Adrenal gland (tissue), 12 donors: ENCODE results near the gene ZFYVE21. TPM values are rescaled to one million over a fixed set of nuclear protein-coding genes. Genes with fewer than 3 reads are reported as not detected.
A peak's percentile ranks its signal among the peaks of the same experiment; 100 is the strongest.

ENCODE experiments used
- DNase-seq, 7 donors: peaks; one replicate each; pipeline ENCODE4 v3.0.0-alpha.2; 2019 to 2020
- H3K27ac ChIP-seq, 5 donors: fragments of 200-600 bp; sonication (generic) in 4 of 5; 1 replicate in 3 of 5; 2 replicates in 2 of 5; pipeline versions ENCODE4 v1.5.1 to v1.8.0; 2016 to 2020; ENCODE audit warnings: mild to moderate bottlenecking in 1 of 5
- H3K27me3 ChIP-seq: fragments of 200-600 bp; 2 replicates; pipeline ENCODE4 v1.8.0; 2021
- H3K36me3 ChIP-seq, 2 donors: fragments of 200-600 bp; replicated peaks in 1 of 2; 1 replicate in 1 of 2; 2 replicates in 1 of 2; pipeline versions ENCODE4 v1.5.1 to v1.8.0; 2018 to 2022
- H3K4me1 ChIP-seq, 2 donors: fragments of 200-600 bp; replicated peaks in 1 of 2; 1 replicate in 1 of 2; 2 replicates in 1 of 2; pipeline versions ENCODE4 v1.5.1 to v1.8.0; 2018 to 2021
- H3K4me3 ChIP-seq, 4 donors: fragments of 200-600 bp; sonication (generic) in 3 of 4; one replicate each; pipeline ENCODE4 v1.5.1; 2016 to 2018
- H3K9me3 ChIP-seq, 3 donors: fragments of 200-600 bp; sonication (generic) in 1 of 3; replicated peaks in 1 of 3; 1 replicate in 2 of 3; 2 replicates in 1 of 3; pipeline versions ENCODE4 v1.5.1 to v1.8.0; 2016 to 2021
- CTCF ChIP-seq, 6 experiments: fragments of 450-650 bp in 4 of 6; fragments of 200-600 bp in 2 of 6; sonication (generic) in 1 of 6; IDR thresholded peaks; 1 replicate in 5 of 6; 2 replicates in 1 of 6; pipeline versions ENCODE4 v1.5.1 to v1.8.0; 2016 to 2021; ENCODE audit warnings: antibody characterized with exemption in 6 of 6, mild to moderate bottlenecking in 2 of 6, moderate library complexity in 1 of 6
- POLR2A ChIP-seq, 2 donors: fragments of 450-650 bp; IDR thresholded peaks; one replicate each; pipeline ENCODE4 v1.6.1; 2017; ENCODE audit warnings: antibody characterized with exemption in 2 of 2, mild to moderate bottlenecking in 2 of 2, moderate library complexity in 1 of 2
- WGBS, 4 donors: extraction: QIAGEN DNeasy Blood & Tissue Kit in 2 of 4; methylation state at CpG; one replicate each; pipeline versions ENCODE4 v1.1.5 to v1.1.7; 2013 to 2017; 5-methylcytosine and 5-hydroxymethylcytosine counted together
- intact Hi-C, 2 donors: fragments of 100-400 bp; cut with DNase I; formaldehyde crosslinking; loops; one replicate each; pipeline versions ENCODE4 v1.14.1 to v1.15.0; 2022 to 2023
- polyA plus RNA-seq, 3 donors: library from polyadenylated mRNA; stranded (reverse); fragments of 200-250 nt in 2 of 3; fragments of 350-450 nt in 1 of 3; fragmentation: Illumina TruSeq in 1 of 3; extraction: RNeasy Lipid Tissue Mini Kit (QIAGEN cat#74804) in 1 of 3; gene quantifications; one replicate each; pipeline ENCODE4 v1.2.3, GENCODE V29; 2013 to 2014
- total RNA-seq, 9 donors: library from RNA; depleted of rRNA in 4 of 9; stranded (reverse); fragments of >200 nt in 4 of 9; fragments of 120-200 nt in 1 of 9; fragmentation: NEBNext Ultra II Directional in 1 of 9; extraction: Animal tissue kit (Norgen Biotek cat#: 25700) in 1 of 9; gene quantifications; one replicate each; pipeline versions ENCODE4 v1.1.0 to v1.2.4, GENCODE V29; 2013 to 2023
- donor health status: healthy with polysubstance abuse.
- donor health status: Bipolar disorder and iron deficiency.
- donor health status: DM: yes; HTN: yes; CAD: no.
- donor health status: DM: no; HTN: no; CAD: no.
- donor health status: DM: no; HTN: no; CAD: no.
- donor health status: DM: yes; HTN: yes; CAD: no.

ZFYVE21 gene
- total and polyA plus RNA-seq, 12 donors, result 20.9 to 71.4 (median 41.2) TPM

- Histone ChIP-seq H3K4me3 (no peak overlapping the region), H3K4me1 (no peaks in the 10 kb centered on the region), H3K9me3 (no peaks in the 10 kb centered on the region), H3K27me3 (no peaks in the 10 kb centered on the region), H3K27ac (peak overlapping the region in 1 of 5 donors; percentile 22), H3K36me3 (peaks cover 0 to 96% of the 10 kb centered on the region in 2 donors)
- intact Hi-C loops, result no loop called here
- peak in 6 of 7 donors; percentile 39 to 70 (median 56) for DNase-seq
- WGBS, 4 donors, result 27 to 53% (median 39%) methylated on average over 13 of the region's 13 CpGs
- TF ChIP-seq CTCF (IDR thresholded peaks at IDR 0.05), result peak in 5 of 6 experiments; percentile 13 to 50 (median 44)
- no peak for TF ChIP-seq POLR2A (IDR thresholded peaks at IDR 0.05)
Observed at GRCh38 chr14:103679351-103679750, 36.3 kb upstream of the ZFYVE21 start.

GRCh38 chr14:103680491-103681231 lies 34.9 kb upstream of the ZFYVE21 start:
- no peak overlapping the region for H3K4me3 ChIP-seq
- TF ChIP-seq CTCF (IDR thresholded peaks at IDR 0.05) (no peak), POLR2A (IDR thresholded peaks at IDR 0.05) (no peak)
- DNase-seq, result no peak
- no peaks in the 10 kb centered on the region for H3K9me3 ChIP-seq
- peaks cover 0 to 96% of the 10 kb centered on the region in 2 donors for H3K36me3 ChIP-seq
- no peak overlapping the region for H3K27ac ChIP-seq
- intact Hi-C loops, result loop anchor here in 1 of 2 donors (10.0 kb wide), 1 partner anchor 106 kb away; no protein-coding TSS in a partner anchor
- H3K27me3 ChIP-seq, result no peaks in the 10 kb centered on the region
- H3K4me1 ChIP-seq, result no peaks in the 10 kb centered on the region
- WGBS, 4 donors, result 83 to 87% (median 87%) methylated on average over 17 of the region's 17 CpGs

GRCh38 chr14:103683139-103683538 lies 32.5 kb upstream of the ZFYVE21 start:
- 79 to 84% (median 81%) methylated on average over 15 of the region's 15 CpGs for WGBS, 4 donors
- no peak for TF ChIP-seq CTCF (IDR thresholded peaks at IDR 0.05)
- TF ChIP-seq POLR2A (IDR thresholded peaks at IDR 0.05), result no peak
- Histone ChIP-seq H3K36me3 (peaks cover 0 to 94% of the 10 kb centered on the region in 2 donors), H3K4me1 (peaks cover 12 to 19% of the 10 kb centered on the region in 2 donors), H3K27me3 (no peaks in the 10 kb centered on the region), H3K9me3 (no peaks in the 10 kb centered on the region), H3K27ac (no peak overlapping the region), H3K4me3 (no peak overlapping the region)
- no peak for DNase-seq
- intact Hi-C loops, result loop anchor here in 1 of 2 donors (10.0 kb wide), 1 partner anchor 108 kb away; no protein-coding TSS in a partner anchor

- H3K27ac ChIP-seq, result no peak overlapping the region
- WGBS, 4 donors, result 65 to 91% (median 88%) methylated on average over 5 to 6 of the region's 6 CpGs
- peaks cover 12 to 19% of the 10 kb centered on the region in 2 donors for H3K4me1 ChIP-seq
- intact Hi-C loops, result loop anchor here in 1 of 2 donors (10.0 kb wide), 1 partner anchor 110 kb away; no protein-coding TSS in a partner anchor
- no peaks in the 10 kb centered on the region for H3K9me3 ChIP-seq
- no peaks in the 10 kb centered on the region for H3K27me3 ChIP-seq
- H3K36me3 ChIP-seq, result peaks cover 0 to 86% of the 10 kb centered on the region in 2 donors
- no peak for DNase-seq
- H3K4me3 ChIP-seq, result no peak overlapping the region
- TF ChIP-seq POLR2A (IDR thresholded peaks at IDR 0.05) (no peak), CTCF (IDR thresholded peaks at IDR 0.05) (no peak)
Observed at GRCh38 chr14:103684471-103684870, 31.1 kb upstream of the ZFYVE21 start.
